NCI-H2227 (cell line): Measurements from ENCODE around the gene SLAMF7.
"Not testable (repeated sequence)": the region's sequence is repeated elsewhere in the genome, so short reads cannot be mapped to it uniquely, and the experiment has no call there.

Experiments
- DNase-seq: peaks from one replicate; lab custom pipeline; 2025; ENCODE audit not compliant: unreplicated experiment; lab: John Stamatoyannopoulos, UW

The SLAMF7 gene

DNA sequence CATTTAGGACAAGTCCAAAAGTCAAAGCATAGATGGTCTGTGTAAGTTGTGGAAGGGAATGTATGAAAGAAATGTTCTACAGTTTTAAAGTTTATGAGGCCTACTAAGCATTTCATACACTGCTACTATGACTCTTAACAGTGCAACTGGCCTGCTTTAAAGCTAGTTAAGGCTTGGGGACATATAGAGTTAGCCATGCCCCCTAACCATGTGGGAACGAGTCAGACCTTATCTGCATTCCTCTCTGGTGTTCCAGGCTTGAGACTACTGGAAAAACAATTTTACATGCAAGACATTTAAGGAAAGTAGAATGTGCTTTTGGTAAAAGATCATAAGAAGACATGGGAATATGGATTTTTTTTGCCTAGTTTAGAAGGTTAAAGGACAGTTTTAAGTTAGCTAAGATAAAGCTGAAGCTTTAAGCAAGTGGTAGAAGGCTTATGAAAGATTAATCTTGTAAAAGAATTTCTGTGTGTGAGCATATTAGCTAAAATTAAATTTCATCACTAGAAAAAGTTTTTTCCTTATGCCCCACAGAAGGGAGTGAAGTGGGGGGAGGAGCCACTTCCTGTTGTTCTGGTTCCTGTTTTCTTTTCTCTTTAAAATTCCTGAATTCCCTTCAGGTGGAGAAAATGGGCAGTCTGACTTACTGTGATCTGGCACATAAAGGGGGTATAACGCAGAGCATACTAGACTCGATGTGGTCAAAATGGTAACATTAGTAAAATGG is 18.5 kb upstream of the SLAMF7 start:
- DNase-seq = no peak

DNA sequence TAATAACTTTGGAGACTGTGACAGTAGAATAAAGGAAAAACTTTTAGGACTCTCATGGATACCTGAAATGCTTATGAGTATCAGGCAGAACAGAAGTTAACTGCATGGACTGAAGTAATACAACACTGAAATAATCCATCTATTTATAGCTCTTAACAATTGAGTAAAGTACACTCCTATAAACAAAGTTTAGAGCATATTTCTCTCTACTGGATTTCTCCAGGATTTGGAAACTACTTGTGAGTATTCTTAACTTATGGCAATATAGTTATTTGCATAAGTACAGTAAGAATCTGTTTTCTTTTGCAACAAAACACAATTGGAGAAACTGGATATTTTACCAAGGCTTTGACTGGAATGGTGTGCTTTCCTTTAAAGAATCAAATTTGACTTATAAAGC is 17.6 kb upstream of the SLAMF7 start:
- DNase-seq = no peak

DNA sequence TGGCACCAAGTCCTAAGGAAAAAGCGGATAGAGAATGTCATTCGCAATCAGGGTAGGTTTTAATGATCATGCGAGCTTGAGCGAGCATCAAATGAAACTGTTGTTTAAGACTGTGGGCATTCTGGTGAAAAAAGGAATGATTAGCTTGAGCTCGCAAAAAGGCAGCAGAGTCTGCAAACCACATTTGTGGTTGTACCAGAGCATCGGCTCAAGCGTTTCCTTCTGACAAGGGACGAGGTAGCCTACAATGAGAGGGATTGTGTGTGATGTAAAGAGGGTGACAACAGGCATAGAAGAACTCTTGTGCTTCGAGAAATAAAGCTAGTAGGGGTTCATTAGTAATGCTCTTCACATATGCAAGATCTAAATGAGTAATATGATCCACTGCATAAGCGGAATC is 16.3 kb upstream of the SLAMF7 start:
- DNase-seq = no peak

DNA sequence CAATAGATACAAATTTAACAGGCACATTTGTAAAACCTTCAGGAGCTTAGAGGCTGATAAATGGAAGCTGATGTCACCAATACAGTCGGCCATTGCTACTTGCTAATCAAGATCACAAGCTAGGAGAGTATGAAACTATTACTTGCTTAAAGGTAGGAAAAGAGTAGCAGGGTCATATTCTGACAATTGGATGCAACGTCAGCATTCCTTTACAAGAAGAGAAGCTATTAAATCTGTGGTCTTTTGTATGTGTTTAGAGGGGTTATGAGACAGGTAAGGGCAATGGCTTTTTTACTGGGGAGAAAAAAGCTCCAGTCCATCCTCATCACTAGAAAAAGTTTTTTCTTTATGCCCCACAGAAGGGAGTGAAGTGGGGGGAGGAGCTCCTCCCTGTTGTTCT is 15.7 kb upstream of the SLAMF7 start:
- no peak for DNase-seq

DNA sequence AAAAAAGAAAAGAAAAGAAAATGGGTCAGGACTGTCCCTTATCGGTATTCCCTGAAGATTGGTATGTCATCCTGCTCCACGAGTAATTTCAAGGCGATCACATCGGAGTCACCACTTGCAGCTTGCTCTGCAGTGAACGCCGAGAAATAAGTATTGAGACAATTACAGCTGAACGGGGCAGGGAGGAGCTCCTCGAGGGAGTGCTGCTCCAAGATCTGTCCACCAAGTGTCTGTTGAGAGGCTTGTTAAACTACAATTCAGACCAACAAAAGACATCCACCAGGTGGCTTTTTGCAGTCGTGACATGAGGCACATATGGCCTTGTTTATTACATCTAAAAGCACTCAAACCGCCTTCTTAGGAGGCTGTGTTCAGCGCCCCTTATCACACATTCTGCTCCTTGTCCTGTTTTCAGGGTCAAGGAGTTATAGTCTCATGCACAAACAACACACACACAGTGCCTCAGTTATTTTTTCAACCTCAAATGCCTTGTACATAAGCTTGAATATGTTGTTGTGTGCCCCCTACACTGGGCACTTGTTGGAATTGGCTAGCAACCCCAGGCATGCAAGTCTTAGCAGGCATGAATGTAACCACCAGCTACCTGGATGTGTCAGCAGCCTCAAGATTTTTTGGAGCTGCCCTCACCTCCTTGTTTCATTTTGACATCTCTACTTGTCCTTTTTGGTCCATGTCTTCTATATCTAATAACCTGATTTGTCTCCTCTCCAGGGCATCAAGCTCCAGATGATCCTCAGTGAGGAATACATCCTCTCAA is 14.4 kb upstream of the SLAMF7 start:
- DNase-seq = no peak

DNA sequence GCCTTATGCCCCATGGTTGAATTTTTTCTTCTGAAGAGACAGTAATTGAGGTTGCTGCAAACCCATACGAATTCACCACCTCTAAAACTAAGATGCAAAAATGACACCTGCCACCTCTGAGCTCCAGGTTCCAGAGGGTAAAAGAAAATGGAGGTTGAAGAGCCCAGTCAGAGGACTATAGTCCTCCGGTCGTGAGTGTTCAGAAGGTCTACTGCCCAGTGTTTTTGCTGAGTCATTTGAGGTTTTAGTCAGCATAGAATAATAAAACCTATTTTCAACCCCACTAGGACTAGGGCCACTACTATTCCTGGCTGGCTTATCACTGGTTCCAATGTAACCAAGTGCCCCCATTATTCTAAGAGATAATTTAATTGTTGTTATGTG is 12.9 kb upstream of the SLAMF7 start:
- no peak for DNase-seq

DNA sequence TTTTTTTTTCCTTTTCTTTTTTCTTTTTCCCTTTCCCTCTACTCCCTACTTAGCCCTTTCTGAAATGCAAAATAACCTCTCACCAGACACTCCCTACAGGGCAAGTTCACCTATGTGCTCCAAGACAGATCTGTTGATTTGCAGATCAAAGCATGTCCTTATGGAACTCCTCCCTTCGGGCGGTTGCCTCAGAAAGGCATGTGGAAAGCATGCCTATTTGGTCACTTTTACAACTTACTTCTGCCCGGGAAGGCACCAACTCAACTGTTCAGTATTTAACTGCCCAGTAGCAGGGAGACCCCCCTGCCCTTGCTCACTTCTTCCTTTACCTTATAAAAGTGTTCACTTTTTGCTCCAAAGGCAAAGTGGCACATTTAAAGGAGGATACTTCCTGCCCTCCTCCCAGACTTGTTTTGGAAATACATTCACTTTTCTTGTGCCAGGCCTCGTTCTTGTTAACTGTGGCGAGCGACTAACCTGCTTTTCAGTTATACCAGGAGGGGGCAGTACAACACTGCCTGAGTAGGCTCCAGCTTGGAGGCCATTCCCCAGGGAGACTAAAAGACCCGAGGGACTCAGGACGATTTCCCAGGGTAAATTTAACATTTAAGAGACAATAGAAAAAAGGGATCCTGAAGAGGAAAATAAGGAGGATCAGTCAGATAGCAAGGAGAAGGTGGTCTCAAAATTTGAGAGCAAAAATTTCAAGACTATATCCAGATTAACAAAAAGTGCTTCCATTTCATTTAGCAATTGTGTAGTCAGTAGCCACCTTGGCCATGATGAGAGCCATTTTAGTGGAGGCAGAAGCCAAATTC is 12.3 kb upstream of the SLAMF7 start:
- peak; percentile 83 for DNase-seq

DNA sequence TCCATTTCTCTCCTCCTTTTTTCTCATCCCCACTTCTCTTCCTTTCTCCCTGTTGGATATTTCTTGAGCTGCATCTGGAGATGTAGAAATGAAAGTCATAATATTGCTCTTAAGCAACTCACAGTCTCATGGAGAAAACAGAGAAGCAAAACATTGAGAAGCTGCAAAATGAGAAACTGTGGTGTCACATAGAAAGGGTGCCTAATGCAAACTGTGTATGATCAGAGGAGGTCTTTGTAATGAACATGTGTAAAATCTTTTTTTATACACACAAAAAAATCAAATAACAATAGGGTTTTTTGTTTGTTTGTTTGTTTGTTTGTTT is 11.8 kb upstream of the SLAMF7 start:
- no peak for DNase-seq

DNA sequence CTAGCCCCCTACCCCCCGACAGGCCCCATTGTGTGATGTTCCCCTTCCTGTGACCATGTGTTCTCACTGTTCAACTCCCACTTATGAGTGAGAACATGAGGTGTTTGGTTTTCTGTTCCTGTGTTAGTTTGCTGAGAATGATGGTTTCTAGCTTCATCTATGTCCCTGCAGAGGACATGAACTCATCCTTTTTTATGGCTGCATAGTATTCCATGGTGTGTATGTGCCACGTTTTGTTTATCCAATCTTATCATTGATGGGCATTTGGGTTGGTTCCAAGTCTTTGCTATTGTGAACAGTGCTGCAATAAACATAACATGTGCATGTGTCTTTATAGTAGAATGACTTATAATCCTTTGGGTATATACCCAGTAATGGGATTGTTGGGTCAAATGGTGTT is 7.5 kb upstream of the SLAMF7 start:
- not testable (repeated sequence) for DNase-seq

DNA sequence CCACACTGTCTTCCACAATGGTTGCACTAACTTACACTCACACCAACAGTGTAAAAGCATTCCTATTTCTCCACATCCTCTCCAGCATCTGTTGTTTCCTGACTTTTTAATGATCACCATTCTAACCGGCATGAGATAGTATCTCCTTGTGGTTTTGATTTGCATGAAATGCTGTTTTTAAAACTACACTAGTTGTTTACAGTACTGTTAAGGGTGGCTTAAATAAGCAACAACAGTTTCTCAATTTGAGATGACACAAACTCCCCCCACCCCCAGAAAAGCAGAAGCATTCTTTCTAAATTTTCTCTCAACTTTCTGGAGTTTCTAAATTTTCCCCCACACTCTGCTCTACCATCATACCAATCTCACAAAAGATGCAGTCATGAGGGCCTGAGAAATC is 7.1 kb upstream of the SLAMF7 start:
- DNase-seq = no peak

DNA sequence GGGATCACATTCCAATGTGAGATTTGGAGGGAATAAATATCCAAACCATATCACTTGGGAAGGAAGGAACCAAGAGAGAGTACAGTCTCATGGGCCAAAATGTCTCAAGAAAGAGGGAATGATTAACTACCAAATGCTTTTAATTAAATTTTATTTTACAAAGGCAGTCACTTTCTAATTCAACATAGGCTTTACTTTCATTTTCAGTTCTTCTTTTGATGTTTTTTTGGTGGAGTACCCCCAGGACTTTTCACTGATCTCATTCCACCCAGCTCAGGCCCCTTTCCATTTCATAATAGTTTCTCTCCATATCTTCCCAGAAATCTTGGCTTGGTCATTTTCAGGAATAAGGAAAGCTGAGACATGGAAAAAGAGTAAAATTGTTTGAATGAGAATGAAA is 5.1 kb upstream of the SLAMF7 start:
- no peak for DNase-seq

DNA sequence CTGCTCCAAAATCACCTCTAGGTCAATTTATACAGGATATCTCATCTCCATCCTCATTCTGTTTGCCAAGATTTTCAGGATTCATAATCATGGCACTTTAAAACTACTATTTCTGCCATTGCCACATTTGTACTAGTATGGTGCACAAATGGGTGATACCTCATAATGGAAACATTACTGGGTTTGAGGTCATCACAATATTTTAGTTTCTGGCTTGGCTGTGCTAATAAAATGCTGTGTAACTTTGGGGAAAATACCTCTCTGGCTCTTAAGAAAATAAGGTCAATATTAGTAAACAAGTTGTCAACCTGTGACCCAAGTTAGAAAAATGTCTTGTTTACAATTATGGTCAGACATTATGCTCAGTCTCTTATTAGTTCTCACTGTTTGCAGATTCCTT is 4.7 kb upstream of the SLAMF7 start:
- no peak for DNase-seq

DNA sequence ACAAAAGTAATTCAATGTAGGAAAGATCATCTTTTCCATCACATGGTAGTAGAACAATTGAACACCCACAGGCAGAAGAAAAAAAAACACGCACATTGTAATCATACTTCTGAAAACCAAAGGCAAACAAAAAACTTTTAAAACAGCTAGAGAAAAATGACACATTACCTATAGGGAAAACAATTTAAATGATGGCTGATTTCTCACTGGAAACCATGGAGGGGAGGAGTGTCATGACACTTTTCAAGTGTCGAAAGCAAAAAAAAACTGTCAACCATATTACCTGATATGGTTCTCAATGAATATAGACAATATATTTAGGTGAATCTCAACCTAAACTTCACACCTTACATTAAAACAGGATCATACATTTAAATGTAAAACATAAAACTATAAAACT is 776 bp upstream of the SLAMF7 start:
- DNase-seq = no peak

DNA sequence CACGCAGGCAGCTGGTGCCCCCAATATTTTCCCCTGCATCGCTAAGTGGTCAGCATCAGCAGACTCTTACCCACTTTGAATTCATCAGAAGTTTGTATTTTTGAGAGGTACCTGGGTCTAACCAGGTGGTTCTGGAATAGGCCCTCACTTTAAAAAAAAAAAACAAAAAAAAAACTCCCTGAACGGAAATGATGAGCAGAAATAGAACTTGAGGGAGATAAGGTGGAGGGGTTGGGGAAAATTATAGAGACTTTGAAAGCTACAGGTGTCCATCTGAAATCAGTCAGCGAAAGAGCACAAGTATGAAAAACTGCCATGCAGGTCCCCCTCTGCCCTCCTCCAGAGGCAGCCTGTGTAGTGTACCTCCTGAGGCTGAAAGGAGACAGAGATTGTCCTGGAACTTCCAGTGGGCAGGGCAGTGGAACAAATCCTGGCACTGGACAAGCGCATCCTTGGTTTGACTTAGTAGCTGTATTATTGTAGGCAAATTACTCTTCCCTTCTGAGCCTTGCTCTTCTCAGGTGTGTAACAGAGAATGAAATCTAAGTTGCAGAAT is 1.2 kb downstream of the SLAMF7 start:
- DNase-seq = no peak

DNA sequence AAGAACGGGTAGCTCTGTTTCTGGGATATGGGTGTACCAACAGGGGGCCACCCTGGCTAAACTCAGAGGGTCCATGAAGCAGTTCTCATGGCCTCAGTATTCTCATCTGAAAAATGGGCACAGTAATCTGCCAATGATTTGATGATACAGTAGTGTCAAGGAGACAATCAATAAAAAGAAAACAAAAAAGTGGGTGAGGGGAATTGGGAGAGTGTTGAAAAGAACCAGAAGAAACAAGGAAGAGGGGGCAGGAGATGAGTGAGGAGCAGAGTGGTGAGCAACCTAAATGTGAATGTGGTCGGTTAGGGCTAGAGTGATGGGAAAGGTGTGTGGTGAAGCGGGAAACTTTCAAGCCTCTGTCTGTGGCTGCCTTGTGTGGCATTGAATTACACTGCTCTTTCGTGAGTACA is 2.0 kb downstream of the SLAMF7 start:
- DNase-seq = no peak

DNA sequence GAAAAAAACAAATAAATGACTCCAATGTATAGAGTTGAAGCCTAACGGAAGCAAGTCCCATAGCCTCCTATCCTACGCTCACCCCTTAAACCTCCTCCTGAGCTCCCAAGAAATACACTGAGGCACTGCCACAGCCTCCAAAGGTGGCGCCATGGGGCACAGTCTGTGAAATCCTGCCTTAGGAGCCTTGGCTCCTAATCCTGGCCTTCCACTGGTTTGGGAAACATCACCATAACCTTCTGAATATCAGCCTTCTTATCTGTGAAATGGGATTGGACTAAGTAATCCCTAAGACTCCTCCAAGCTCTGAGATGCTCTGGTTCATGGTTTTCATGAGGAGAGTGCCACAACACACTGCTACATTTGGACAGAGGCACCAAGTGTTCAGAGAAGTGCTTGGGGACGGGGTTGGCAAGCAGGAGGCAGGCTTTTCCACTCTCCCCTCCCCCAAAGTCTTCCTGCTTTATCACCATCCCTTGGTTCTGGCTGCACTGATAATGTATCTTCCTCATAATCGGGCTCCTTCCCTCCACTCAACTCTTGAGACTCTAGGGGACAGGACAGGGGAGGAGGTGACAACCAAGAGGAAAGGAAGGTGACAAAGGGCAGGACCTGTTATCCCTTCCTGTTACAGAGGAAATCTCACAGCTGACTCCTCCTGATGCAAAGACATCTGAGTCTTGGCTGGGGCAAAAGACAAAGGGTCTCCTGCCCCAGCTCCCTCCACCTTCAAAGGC is 2.7 kb downstream of the SLAMF7 start:
- DNase-seq = no peak

DNA sequence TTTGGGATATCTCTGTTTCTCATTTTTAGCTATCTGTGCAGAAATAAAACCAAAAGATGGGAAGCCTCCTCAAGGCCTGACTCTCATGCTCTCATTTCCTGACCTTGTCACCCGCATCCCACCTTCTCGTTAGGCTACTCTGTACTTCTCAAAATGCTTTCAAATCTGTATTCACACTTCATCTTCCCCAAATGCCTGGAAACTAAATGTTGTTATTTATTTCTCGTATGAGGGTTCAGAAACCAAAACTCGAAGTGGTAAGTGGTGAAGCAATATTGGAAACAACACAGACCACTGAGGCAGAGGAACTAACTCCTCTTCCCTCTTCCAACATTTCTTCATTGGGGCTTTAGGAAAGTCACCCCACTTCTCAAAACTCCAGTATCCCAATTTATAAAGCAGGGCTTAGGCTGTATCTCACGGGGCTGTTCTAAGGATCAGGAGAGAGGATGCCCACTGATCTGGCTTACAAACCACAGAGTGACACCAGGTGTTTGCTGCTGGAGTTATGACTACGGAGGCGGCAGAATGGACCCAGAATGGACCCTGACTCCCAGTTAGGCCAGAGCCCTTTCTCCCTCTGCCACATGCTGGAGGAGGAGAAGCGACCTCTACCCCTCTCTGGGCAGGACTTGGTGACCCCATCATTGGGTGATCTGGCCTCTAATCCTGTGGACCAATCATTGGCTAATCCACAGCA is 3.5 kb downstream of the SLAMF7 start:
- DNase-seq = no peak

DNA sequence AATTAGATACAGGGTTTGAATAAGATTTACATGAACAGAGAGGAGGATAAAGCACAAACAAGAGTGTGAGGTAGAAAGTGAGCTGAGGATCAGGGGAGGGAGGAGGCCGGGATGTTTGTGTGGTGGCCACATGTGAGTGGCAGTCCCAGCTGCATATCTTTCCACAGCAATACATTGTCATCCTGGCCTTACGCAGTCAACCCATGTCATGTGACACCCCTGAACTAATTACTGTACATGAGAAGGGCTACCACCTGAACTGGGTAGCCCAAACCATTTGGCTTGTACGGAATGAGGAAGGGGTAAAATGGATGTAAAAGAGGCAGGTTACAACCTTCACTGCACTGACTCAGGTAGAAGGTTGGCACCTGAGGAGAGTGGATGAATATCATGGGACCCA is 4.2 kb downstream of the SLAMF7 start:
- DNase-seq = no peak

DNA sequence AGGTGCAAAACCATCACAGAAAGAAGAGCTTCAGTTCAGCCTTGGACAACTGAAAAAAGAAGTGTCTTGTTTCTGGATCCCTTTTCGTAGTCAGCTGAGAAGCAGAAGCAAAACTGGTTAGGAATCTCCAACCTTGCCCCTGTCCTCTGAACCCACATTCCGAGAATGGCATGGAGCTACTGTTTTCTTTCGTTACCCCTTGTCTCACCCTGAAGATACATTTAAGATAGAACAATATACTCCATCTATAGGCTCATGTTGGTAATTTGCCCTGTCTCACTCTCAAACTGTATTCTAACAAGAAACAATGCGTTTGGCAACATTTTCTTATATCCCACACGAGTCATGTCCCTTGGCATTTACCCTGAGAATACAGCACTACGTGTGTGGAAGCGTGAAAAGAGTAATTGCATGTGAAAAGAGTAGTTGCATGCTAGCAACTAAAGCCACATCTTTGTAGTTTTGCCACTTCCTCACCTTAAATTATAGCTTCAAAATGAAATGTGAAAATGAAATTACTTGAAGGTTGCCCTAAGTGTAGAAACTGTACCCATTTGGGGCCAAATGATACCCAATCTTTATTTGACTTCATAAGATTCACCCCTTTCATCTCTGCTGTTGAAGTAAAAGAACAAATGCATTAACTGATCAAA is 5.3 kb downstream of the SLAMF7 start:
- DNase-seq = no peak
